Erythroblast (primary cell): ENCODE measurements around the gene BRD1.

Experiments used
- GATA1 ChIP-seq: IDR thresholded peaks from 2 replicates; pipeline ENCODE4 v1.6.1; 2011; ENCODE audit warnings: low read depth, mild to moderate bottlenecking, control low read depth, low read length, moderate library complexity
- POLR2A ChIP-seq: IDR thresholded peaks from 2 replicates; pipeline ENCODE4 v1.6.1; 2011; ENCODE audit warnings: mild to moderate bottlenecking, low read length

- no peak for TF ChIP-seq POLR2A
- TF ChIP-seq GATA1, result no peak
These were observed 3.3 kb downstream of the BRD1 start for GRCh38 chr22:49824185-49824925.
